Sigmoid colon (tissue), 7 donors: ENCODE results near the gene EIF2A. TPM values are rescaled to one million over a fixed set of nuclear protein-coding genes. Genes with fewer than 3 reads are reported as not detected.
"Not testable (repeated sequence)": the region's sequence is repeated elsewhere in the genome, so short reads cannot be mapped to it uniquely, and the experiment has no call there.

ENCODE experiments used
- DNase-seq: peaks from one replicate; pipeline ENCODE4 v3.0.0-alpha.2; 2019
- H3K27ac ChIP-seq, 4 donors: fragments of 200-600 bp; sonication (generic); one replicate each; pipeline ENCODE4 v1.5.1; 2016 to 2019; ENCODE audit warnings: mild to moderate bottlenecking in 1 of 4
- H3K27me3 ChIP-seq, 3 donors: fragments of 200-600 bp; sonication (generic); one replicate each; pipeline ENCODE4 v1.5.1; 2019; ENCODE audit warnings: mild to moderate bottlenecking in 1 of 3
- H3K36me3 ChIP-seq, 4 donors: fragments of 200-600 bp; sonication (generic); one replicate each; pipeline ENCODE4 v1.5.1; 2016 to 2019
- H3K4me1 ChIP-seq, 4 donors: fragments of 200-600 bp; sonication (generic); one replicate each; pipeline ENCODE4 v1.5.1; 2017 to 2019
- H3K4me3 ChIP-seq, 4 donors: fragments of 200-600 bp; sonication (generic); one replicate each; pipeline ENCODE4 v1.5.1; 2017 to 2019; ENCODE audit warnings: mild to moderate bottlenecking in 2 of 4, moderate library complexity in 1 of 4
- H3K9me3 ChIP-seq, 4 donors: fragments of 200-600 bp in 3 of 4; sonication (generic) in 3 of 4; one replicate each; pipeline versions ENCODE4 v1.5.1 to v1.6.1; 2013 to 2019
- CTCF ChIP-seq, 4 experiments: fragments of 450-650 bp in 3 of 4; fragments of 200-600 bp in 1 of 4; IDR thresholded peaks; one replicate each; pipeline ENCODE4 v1.5.1; 2016 to 2019; ENCODE audit warnings: antibody characterized with exemption in 4 of 4, mild to moderate bottlenecking in 3 of 4, moderate library complexity in 2 of 4
- EP300 ChIP-seq, 4 donors: sonication (generic); formaldehyde crosslinking; IDR thresholded peaks; one replicate each; pipeline ENCODE4 v1.6.1; 2017; ENCODE audit warnings: antibody characterized with exemption in 4 of 4
- POLR2A ChIP-seq, 2 donors: fragments of 450-650 bp; IDR thresholded peaks; one replicate each; pipeline ENCODE4 v1.6.1; 2016; ENCODE audit warnings: antibody characterized with exemption in 2 of 2, mild to moderate bottlenecking in 2 of 2, moderate library complexity in 2 of 2
- POLR2AphosphoS5 ChIP-seq, 4 donors: sonication (generic); formaldehyde crosslinking; IDR thresholded peaks; one replicate each; pipeline ENCODE4 v1.6.1; 2017; ENCODE audit warnings: antibody characterized with exemption in 4 of 4
- WGBS, 2 donors: extraction: QIAGEN DNeasy Blood & Tissue Kit; methylation state at CpG; one replicate each; pipeline ENCODE4 v1.1.7; 2013; 5-methylcytosine and 5-hydroxymethylcytosine counted together
- intact Hi-C: fragments of 100-400 bp; cut with DNase I; formaldehyde crosslinking; loops from one replicate; pipeline ENCODE4 v1.15.1; 2023
- polyA plus RNA-seq, 3 donors: library from polyadenylated mRNA; stranded (reverse); fragments of 200-250 nt; gene quantifications; one replicate each; pipeline ENCODE4 v1.2.3, GENCODE V29; 2013
- total RNA-seq, 4 donors: library from RNA; depleted of rRNA; stranded (reverse); fragments of >200 nt; gene quantifications; one replicate each; pipeline ENCODE4 v1.1.0, GENCODE V29; 2016
- donor health status: healthy with polysubstance abuse.
- donor health status: Bipolar disorder and iron deficiency.
- donor health status: healthy.

The EIF2A gene
- total and polyA plus RNA-seq, 7 donors = 49.3 to 228 (median 147) TPM

GRCh38 chr3:150589759-150590158 is 43.2 kb downstream of the EIF2A start:
- H3K27ac ChIP-seq = no peak overlapping the region
- 51 to 66% methylated on average over 6 of the region's 6 CpGs for WGBS, 2 donors
- peaks cover 0 to 11% (median 7%) of the 10 kb centered on the region in 4 donors for H3K36me3 ChIP-seq
- no peaks in the 10 kb centered on the region for H3K27me3 ChIP-seq
- no peaks in the 10 kb centered on the region for H3K9me3 ChIP-seq
- TF ChIP-seq POLR2A (IDR thresholded peaks at IDR 0.05) (no peak), EP300 (IDR thresholded peaks at IDR 0.05) (no peak), CTCF (IDR thresholded peaks at IDR 0.05) (no peak), POLR2AphosphoS5 (IDR thresholded peaks at IDR 0.05) (no peak)
- no peak overlapping the region for H3K4me3 ChIP-seq
- intact Hi-C loops = no loop called here
- DNase-seq = no peak
- H3K4me1 ChIP-seq = no peaks in the 10 kb centered on the region

GRCh38 chr3:150594150-150594549 is 47.6 kb downstream of the EIF2A start:
- Histone ChIP-seq H3K4me1 (no peaks in the 10 kb centered on the region), H3K27me3 (no peaks in the 10 kb centered on the region), H3K36me3 (no peaks in the 10 kb centered on the region), H3K9me3 (no peaks in the 10 kb centered on the region), H3K27ac (no peak overlapping the region), H3K4me3 (no peak overlapping the region)
- intact Hi-C loops = no loop called here
- 87 to 95% methylated on average over 4 of the region's 4 CpGs for WGBS, 2 donors
- TF ChIP-seq POLR2A (IDR thresholded peaks at IDR 0.05) (no peak), POLR2AphosphoS5 (IDR thresholded peaks at IDR 0.05) (no peak), EP300 (IDR thresholded peaks at IDR 0.05) (no peak), CTCF (IDR thresholded peaks at IDR 0.05) (no peak)
- no peak for DNase-seq

GRCh38 chr3:150597646-150598045 is 51.1 kb downstream of the EIF2A start:
- H3K4me3 ChIP-seq = no peak overlapping the region
- no peaks in the 10 kb centered on the region for H3K36me3 ChIP-seq
- intact Hi-C loops = no loop called here
- TF ChIP-seq EP300 (IDR thresholded peaks at IDR 0.05) (no peak), POLR2A (IDR thresholded peaks at IDR 0.05) (no peak), CTCF (IDR thresholded peaks at IDR 0.05) (no peak), POLR2AphosphoS5 (IDR thresholded peaks at IDR 0.05) (no peak)
- H3K4me1 ChIP-seq = peaks cover 0 to 7% (median 6%) of the 10 kb centered on the region in 4 donors
- no peaks in the 10 kb centered on the region for H3K9me3 ChIP-seq
- no peak overlapping the region for H3K27ac ChIP-seq
- WGBS, 2 donors = 93 to 97% methylated on average over 4 of the region's 4 CpGs
- no peaks in the 10 kb centered on the region for H3K27me3 ChIP-seq
- no peak for DNase-seq

DNA sequence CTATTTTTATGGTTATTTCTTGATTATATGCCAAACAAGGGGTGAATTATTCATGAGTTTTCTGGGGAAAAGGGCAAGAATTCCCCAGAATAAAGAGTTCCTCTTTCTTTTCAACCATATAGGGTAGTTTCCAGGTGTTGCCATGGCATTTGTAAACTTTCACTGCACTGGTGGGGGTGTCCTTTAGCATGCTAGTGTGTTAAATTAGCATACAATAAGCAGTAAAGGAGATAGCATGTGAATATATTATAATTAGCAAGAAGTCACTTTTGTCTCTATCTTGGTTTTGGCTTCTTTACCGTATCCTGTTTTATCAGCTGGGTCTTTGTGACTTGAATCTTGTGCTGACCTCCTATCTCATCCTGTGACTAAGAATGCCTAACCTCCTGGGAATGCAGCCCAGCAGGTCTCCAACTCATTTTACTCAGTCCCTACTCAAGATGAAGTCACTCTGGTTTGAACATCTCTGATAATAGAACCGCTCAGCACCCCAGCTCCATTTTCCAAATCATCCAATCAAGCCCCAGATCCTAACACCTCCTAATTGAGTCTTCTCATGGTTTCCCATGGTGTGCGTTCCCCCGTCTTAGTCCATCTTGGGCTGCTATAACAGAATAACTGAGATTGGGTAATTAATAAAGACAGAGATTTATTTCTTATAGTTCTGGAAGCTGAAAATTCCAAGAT is 53.2 kb downstream of the EIF2A start:
- Histone ChIP-seq H3K27ac (no peak overlapping the region), H3K4me3 (no peak overlapping the region), H3K36me3 (no peaks in the 10 kb centered on the region), H3K4me1 (peaks cover 0 to 17% (median 12%) of the 10 kb centered on the region in 4 donors), H3K27me3 (no peaks in the 10 kb centered on the region), H3K9me3 (no peaks in the 10 kb centered on the region)
- no peak for DNase-seq
- intact Hi-C loops = loop anchor here (5.0 kb wide), 1 partner anchor 192 kb away; the partner anchor contains the start of gene TSC22D2
- WGBS, 2 donors = 71 to 73% methylated on average over 4 of the region's 4 CpGs
- TF ChIP-seq POLR2AphosphoS5 (IDR thresholded peaks at IDR 0.05) = no peak
- TF ChIP-seq EP300 (IDR thresholded peaks at IDR 0.05) = no peak
- no peak for TF ChIP-seq POLR2A (IDR thresholded peaks at IDR 0.05)
- TF ChIP-seq CTCF (IDR thresholded peaks at IDR 0.05) = no peak

- H3K36me3 ChIP-seq = not testable (repeated sequence)
- 89 to 95% methylated on average over 13 of the region's 13 CpGs for WGBS, 2 donors
- intact Hi-C loops = loop anchor here (5.0 kb wide), 1 partner anchor 194 kb away; the partner anchor contains the start of gene TSC22D2
Observed at GRCh38 chr3:150600647-150601530, 54.3 kb downstream of the EIF2A start.

More at GRCh38 chr3:150600647-150601530, 54.3 kb downstream of the EIF2A start:
- DNase-seq, H3K27ac ChIP-seq, H3K27me3 ChIP-seq, H3K4me3 ChIP-seq, H3K9me3 ChIP-seq: not testable (repeated sequence)
- peaks cover 0 to 28% (median 23%) of the 10 kb centered on the region in 4 donors for H3K4me1 ChIP-seq
